GM12892 (cell line): ENCODE data around the gene NUDT6.
"Not testable (repeated sequence)": the region's sequence is repeated elsewhere in the genome, so short reads cannot be mapped to it uniquely, and the experiment has no call there.

Source experiments
- POLR2A ChIP-seq: IDR thresholded peaks from 2 replicates; pipeline ENCODE4 v1.6.1; 2011; ENCODE audit warnings: low read depth, low read length, control low read depth
- POLR2AphosphoS5 ChIP-seq: IDR thresholded peaks from 2 replicates; pipeline ENCODE4 v1.6.1; 2011; ENCODE audit warnings: low read depth, low read length, control low read depth
- TAF1 ChIP-seq: IDR thresholded peaks from 2 replicates; pipeline ENCODE4 v1.6.1; 2011; ENCODE audit warnings: low read depth, mild to moderate bottlenecking, control low read depth, low read length, borderline replicate concordance

DNA sequence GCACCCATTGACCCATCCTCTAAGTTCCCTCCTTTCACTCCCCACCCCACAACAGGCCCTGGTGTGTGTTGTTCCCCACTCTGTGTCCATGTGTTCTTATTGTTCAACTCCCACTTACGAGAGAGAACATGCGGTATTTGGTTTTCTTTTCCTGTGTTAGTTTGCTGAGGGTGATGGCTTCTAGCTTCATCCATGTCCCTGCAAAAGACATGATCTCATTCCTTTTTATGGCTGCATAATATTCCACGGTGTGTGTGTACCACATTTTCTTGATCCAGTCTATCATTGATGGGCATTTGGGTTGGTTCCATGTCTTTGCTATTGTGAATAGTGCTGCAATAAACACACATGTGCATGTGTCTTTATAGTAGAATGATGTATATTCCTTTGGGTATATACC, 54.2 kb downstream of the NUDT6 start:
- not testable (repeated sequence) for TF ChIP-seq POLR2A, TAF1, POLR2AphosphoS5
